Gastroesophageal sphincter (tissue), 4 donors: ENCODE data around the gene MXRA8. TPM values are rescaled to one million over a fixed set of nuclear protein-coding genes. Genes with fewer than 3 reads are reported as not detected.

ENCODE experiments used
- ATAC-seq: fragments of 150-250 bp; one replicate; pipeline ENCODE4 v1.9.1; 2016; ENCODE audit warnings: mild to moderate bottlenecking, moderate library complexity
- H3K27ac ChIP-seq, 4 donors: fragments of 200-600 bp; sonication (generic) in 3 of 4; 1 replicate in 3 of 4; 2 replicates in 1 of 4; pipeline ENCODE4 v1.5.1; 2016 to 2019
- H3K27me3 ChIP-seq: fragments of 200-600 bp; sonication (generic); one replicate; pipeline ENCODE4 v1.5.1; 2019
- H3K36me3 ChIP-seq, 2 donors: fragments of 200-600 bp; sonication (generic); one replicate each; pipeline ENCODE4 v1.5.1; 2019; ENCODE audit warnings: control low read depth in 1 of 2
- H3K4me1 ChIP-seq, 3 donors: fragments of 200-600 bp; sonication (generic); 1 replicate in 2 of 3; 2 replicates in 1 of 3; pipeline ENCODE4 v1.5.1; 2016 to 2019; ENCODE audit warnings: control low read depth in 2 of 3
- H3K4me3 ChIP-seq, 2 donors: fragments of 200-600 bp; sonication (generic); one replicate each; pipeline ENCODE4 v1.5.1; 2019; ENCODE audit warnings: mild to moderate bottlenecking in 1 of 2, moderate library complexity in 1 of 2
- H3K9me3 ChIP-seq, 3 donors: fragments of 200-600 bp; sonication (generic); one replicate each; pipeline ENCODE4 v1.5.1; 2017 to 2019; ENCODE audit warnings: control low read depth in 2 of 3
- CTCF ChIP-seq, 4 experiments: fragments of 200-600 bp in 2 of 4; fragments of 450-650 bp in 2 of 4; sonication (generic) in 1 of 4; IDR thresholded peaks; one replicate each; pipeline ENCODE4 v1.5.1; 2017 to 2019; ENCODE audit warnings: antibody characterized with exemption in 4 of 4, mild to moderate bottlenecking in 2 of 4, moderate library complexity in 2 of 4
- EP300 ChIP-seq: sonication (generic); formaldehyde crosslinking; IDR thresholded peaks from one replicate; pipeline ENCODE4 v1.6.1; 2017; ENCODE audit warnings: antibody characterized with exemption, mild to moderate bottlenecking
- POLR2A ChIP-seq, 2 donors: fragments of 450-650 bp; IDR thresholded peaks; one replicate each; pipeline ENCODE4 v1.6.1; 2017; ENCODE audit warnings: antibody characterized with exemption in 2 of 2, mild to moderate bottlenecking in 2 of 2, moderate library complexity in 1 of 2
- POLR2AphosphoS5 ChIP-seq: sonication (generic); formaldehyde crosslinking; IDR thresholded peaks from one replicate; pipeline ENCODE4 v1.6.1; 2017; ENCODE audit warnings: antibody characterized with exemption
- WGBS, 2 donors: methylation state at CpG; one replicate each; pipeline ENCODE4 v1.1.5; 2018; ENCODE audit warnings: low coverage in 1 of 2; 5-methylcytosine and 5-hydroxymethylcytosine counted together
- total RNA-seq, 4 donors: library from RNA; depleted of rRNA; stranded (reverse); fragments of >200 nt; gene quantifications; one replicate each; pipeline ENCODE4 v1.1.0, GENCODE V29; 2016

MXRA8 gene
- total RNA-seq, 4 donors from 2014 or later: 69.8 to 105 (median 85.4) TPM

GRCh38 chr1:1356796-1357401 lies 1.5 kb downstream of the MXRA8 start:
- no peak for TF ChIP-seq POLR2A (IDR thresholded peaks at IDR 0.05)
- TF ChIP-seq CTCF (IDR thresholded peaks at IDR 0.05): no peak
- no peak for TF ChIP-seq POLR2AphosphoS5
- no peak for TF ChIP-seq EP300
- no peaks in the 10 kb centered on the region for H3K9me3 ChIP-seq
- peaks cover 68% of the 10 kb centered on the region for H3K27me3 ChIP-seq
- peak overlapping the region; percentile 28 to 63 for H3K4me3 ChIP-seq
- H3K4me1 ChIP-seq: peaks cover 0 to 96% (median 36%) of the 10 kb centered on the region in 3 donors
- ATAC-seq: no peak
- 16 to 34% methylated on average over 10 of the region's 26 CpGs for WGBS, 2 donors
- H3K36me3 ChIP-seq: peaks cover 0 to 18% of the 10 kb centered on the region in 2 donors
- peak overlapping the region; percentile 6 to 92 (median 88) for H3K27ac ChIP-seq

- 20% methylated on average over 1 of the region's 8 CpGs; no CpG with 5 or more reads in 1 of the 2 donors for WGBS, 2 donors
- Histone ChIP-seq H3K4me3 (peak overlapping the region in 1 of 2 donors; percentile 63), H3K4me1 (peaks cover 0 to 96% (median 41%) of the 10 kb centered on the region in 3 donors), H3K27me3 (peaks cover 68% of the 10 kb centered on the region), H3K9me3 (no peaks in the 10 kb centered on the region), H3K27ac (peak overlapping the region in 3 of 4 donors; percentile 87 to 92 (median 89)), H3K36me3 (peaks cover 0 to 18% of the 10 kb centered on the region in 2 donors)
- ATAC-seq: no peak
- no peak for TF ChIP-seq EP300
- TF ChIP-seq CTCF (IDR thresholded peaks at IDR 0.05): no peak
- TF ChIP-seq POLR2AphosphoS5: no peak
- no peak for TF ChIP-seq POLR2A (IDR thresholded peaks at IDR 0.05)
These were observed 2.1 kb downstream of the MXRA8 start for GRCh38 chr1:1356166-1356795.

- Histone ChIP-seq H3K4me1 (peaks cover 0 to 90% (median 36%) of the 10 kb centered on the region in 3 donors), H3K4me3 (peak overlapping the region in 1 of 2 donors; percentile 63), H3K9me3 (no peaks in the 10 kb centered on the region), H3K36me3 (peaks cover 0 to 18% of the 10 kb centered on the region in 2 donors), H3K27me3 (peaks cover 68% of the 10 kb centered on the region), H3K27ac (peak overlapping the region in 3 of 4 donors; percentile 87 to 92 (median 89))
- WGBS, 2 donors: no CpG with 5 or more reads among the region's 52 CpGs
- TF ChIP-seq POLR2A (IDR thresholded peaks at IDR 0.05) (no peak), CTCF (IDR thresholded peaks at IDR 0.05) (no peak), POLR2AphosphoS5 (no peak), EP300 (no peak)
- no peak for ATAC-seq
These were observed 2.9 kb downstream of the MXRA8 start for GRCh38 chr1:1355416-1355815.

GRCh38 chr1:1354271-1355247 lies 3.8 kb downstream of the MXRA8 start:
- Histone ChIP-seq H3K27me3 (peaks cover 68% of the 10 kb centered on the region), H3K36me3 (peaks cover 0 to 18% of the 10 kb centered on the region in 2 donors), H3K27ac (peak overlapping the region in 3 of 4 donors; percentile 87 to 92 (median 89)), H3K4me3 (peak overlapping the region in 1 of 2 donors; percentile 63), H3K4me1 (peaks cover 0 to 82% (median 36%) of the 10 kb centered on the region in 3 donors), H3K9me3 (no peaks in the 10 kb centered on the region)
- TF ChIP-seq CTCF (IDR thresholded peaks at IDR 0.05) (no peak), EP300 (no peak), POLR2AphosphoS5 (no peak), POLR2A (IDR thresholded peaks at IDR 0.05) (no peak)
- no CpG with 5 or more reads among the region's 116 CpGs for WGBS, 2 donors
- ATAC-seq: no peak
